Ishikawa (cell line): Measurements from ENCODE around the gene FAM24B.

Source experiments
- CEBPB ChIP-seq: IDR thresholded peaks from 2 replicates; pipeline ENCODE4 v1.6.1; 2012
- CREB1 ChIP-seq: IDR thresholded peaks from 2 replicates; pipeline ENCODE4 v1.6.1; 2012; ENCODE audit warnings: low read depth
- EP300 ChIP-seq: IDR thresholded peaks from 2 replicates; pipeline ENCODE4 v1.6.1; 2012; ENCODE audit warnings: borderline replicate concordance
- FOXM1 ChIP-seq: IDR thresholded peaks from 2 replicates; pipeline ENCODE4 v1.6.1; 2012; ENCODE audit warnings: low read depth, borderline replicate concordance
- MAX ChIP-seq: IDR thresholded peaks from 2 replicates; pipeline ENCODE4 v1.6.1; 2012
- RAD21 ChIP-seq: IDR thresholded peaks from 2 replicates; pipeline ENCODE4 v1.6.1; 2012; ENCODE audit warnings: low read depth
- TAF1 ChIP-seq: IDR thresholded peaks from 2 replicates; pipeline ENCODE4 v1.6.1; 2012; ENCODE audit warnings: low read depth, mild to moderate bottlenecking
- YY1 ChIP-seq: IDR thresholded peaks from 2 replicates; pipeline ENCODE4 v1.6.1; 2012; ENCODE audit warnings: low read depth
- TF ChIP-seq, protein P1 (sequence below): IDR thresholded peaks from 2 replicates; pipeline ENCODE4 v1.6.1; 2012
- TF ChIP-seq, protein P2 (sequence below): IDR thresholded peaks from 2 replicates; pipeline ENCODE4 v1.6.1; 2012; ENCODE audit warnings: low read depth, mild to moderate bottlenecking

GRCh38 chr10:122877264-122877663, 2.1 kb downstream of the FAM24B start:
- TF ChIP-seq EP300 (no peak), CREB1 (no peak), YY1 (no peak), TAF1 (no peak), RAD21 (no peak), FOXM1 (no peak), CEBPB (no peak), MAX (no peak)
- TF ChIP-seq, protein P1, sequence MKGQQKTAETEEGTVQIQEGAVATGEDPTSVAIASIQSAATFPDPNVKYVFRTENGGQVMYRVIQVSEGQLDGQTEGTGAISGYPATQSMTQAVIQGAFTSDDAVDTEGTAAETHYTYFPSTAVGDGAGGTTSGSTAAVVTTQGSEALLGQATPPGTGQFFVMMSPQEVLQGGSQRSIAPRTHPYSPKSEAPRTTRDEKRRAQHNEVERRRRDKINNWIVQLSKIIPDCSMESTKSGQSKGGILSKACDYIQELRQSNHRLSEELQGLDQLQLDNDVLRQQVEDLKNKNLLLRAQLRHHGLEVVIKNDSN, result no peak
- TF ChIP-seq, protein P2, sequence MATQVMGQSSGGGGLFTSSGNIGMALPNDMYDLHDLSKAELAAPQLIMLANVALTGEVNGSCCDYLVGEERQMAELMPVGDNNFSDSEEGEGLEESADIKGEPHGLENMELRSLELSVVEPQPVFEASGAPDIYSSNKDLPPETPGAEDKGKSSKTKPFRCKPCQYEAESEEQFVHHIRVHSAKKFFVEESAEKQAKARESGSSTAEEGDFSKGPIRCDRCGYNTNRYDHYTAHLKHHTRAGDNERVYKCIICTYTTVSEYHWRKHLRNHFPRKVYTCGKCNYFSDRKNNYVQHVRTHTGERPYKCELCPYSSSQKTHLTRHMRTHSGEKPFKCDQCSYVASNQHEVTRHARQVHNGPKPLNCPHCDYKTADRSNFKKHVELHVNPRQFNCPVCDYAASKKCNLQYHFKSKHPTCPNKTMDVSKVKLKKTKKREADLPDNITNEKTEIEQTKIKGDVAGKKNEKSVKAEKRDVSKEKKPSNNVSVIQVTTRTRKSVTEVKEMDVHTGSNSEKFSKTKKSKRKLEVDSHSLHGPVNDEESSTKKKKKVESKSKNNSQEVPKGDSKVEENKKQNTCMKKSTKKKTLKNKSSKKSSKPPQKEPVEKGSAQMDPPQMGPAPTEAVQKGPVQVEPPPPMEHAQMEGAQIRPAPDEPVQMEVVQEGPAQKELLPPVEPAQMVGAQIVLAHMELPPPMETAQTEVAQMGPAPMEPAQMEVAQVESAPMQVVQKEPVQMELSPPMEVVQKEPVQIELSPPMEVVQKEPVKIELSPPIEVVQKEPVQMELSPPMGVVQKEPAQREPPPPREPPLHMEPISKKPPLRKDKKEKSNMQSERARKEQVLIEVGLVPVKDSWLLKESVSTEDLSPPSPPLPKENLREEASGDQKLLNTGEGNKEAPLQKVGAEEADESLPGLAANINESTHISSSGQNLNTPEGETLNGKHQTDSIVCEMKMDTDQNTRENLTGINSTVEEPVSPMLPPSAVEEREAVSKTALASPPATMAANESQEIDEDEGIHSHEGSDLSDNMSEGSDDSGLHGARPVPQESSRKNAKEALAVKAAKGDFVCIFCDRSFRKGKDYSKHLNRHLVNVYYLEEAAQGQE, result no peak
